GM21381 (cell line): ENCODE data around the gene ST6GALNAC6.
"Not testable (repeated sequence)": the region's sequence is repeated elsewhere in the genome, so short reads cannot be mapped to it uniquely, and the experiment has no call there.

Experiments used
- ATAC-seq: cut with Tn5 transposase; IDR thresholded peaks from one replicate; pipeline ENCODE4 v1.9.1; 2021; ENCODE audit warnings: mild to moderate bottlenecking, moderate library complexity; ENCODE audit not compliant: unreplicated experiment

The ST6GALNAC6 gene

GRCh38 chr9:127897193-127897692 lies 2.2 kb downstream of the ST6GALNAC6 start:
- no peak for ATAC-seq

- ATAC-seq, result no peak
Observed at GRCh38 chr9:127896395-127897192, 2.8 kb downstream of the ST6GALNAC6 start.

- no peak for ATAC-seq
Observed at GRCh38 chr9:127895811-127896210, 3.6 kb downstream of the ST6GALNAC6 start.

GRCh38 chr9:127893392-127893791 lies 6.0 kb downstream of the ST6GALNAC6 start:
- no peak for ATAC-seq

GRCh38 chr9:127892831-127893230 lies 6.6 kb downstream of the ST6GALNAC6 start:
- no peak for ATAC-seq

- ATAC-seq, result no peak
Observed at GRCh38 chr9:127890053-127890452, 9.3 kb downstream of the ST6GALNAC6 start.

GRCh38 chr9:127887792-127888191 lies 11.6 kb downstream of the ST6GALNAC6 start:
- no peak for ATAC-seq

- no peak for ATAC-seq
Observed at GRCh38 chr9:127886401-127886972, 12.9 kb downstream of the ST6GALNAC6 start.

GRCh38 chr9:127885508-127886281 lies 13.7 kb downstream of the ST6GALNAC6 start:
- ATAC-seq, result no peak

GRCh38 chr9:127884976-127885490 lies 14.4 kb downstream of the ST6GALNAC6 start:
- ATAC-seq, result no peak

- ATAC-seq, result no peak
Observed at GRCh38 chr9:127884427-127884911, 14.9 kb downstream of the ST6GALNAC6 start.

GRCh38 chr9:127883959-127884358 lies 15.4 kb downstream of the ST6GALNAC6 start:
- no peak for ATAC-seq

GRCh38 chr9:127881715-127882114 lies 17.7 kb downstream of the ST6GALNAC6 start:
- not testable (repeated sequence) for ATAC-seq

- ATAC-seq, result no peak
Observed at GRCh38 chr9:127880143-127880542, 19.3 kb downstream of the ST6GALNAC6 start.

GRCh38 chr9:127878652-127879390 lies 20.6 kb downstream of the ST6GALNAC6 start:
- no peak for ATAC-seq

- ATAC-seq, result no peak
Observed at GRCh38 chr9:127878001-127878651, 21.3 kb downstream of the ST6GALNAC6 start.

- ATAC-seq, result no peak
Observed at GRCh38 chr9:127877566-127877998, 21.8 kb downstream of the ST6GALNAC6 start, which contains the start of gene AK1. TSS of gene AK1 (minus strand) at chr9:127877675. CDS start at chr9:127874617, 3,058 bp downstream.

- ATAC-seq, result no peak
Observed at GRCh38 chr9:127876764-127877562, 22.4 kb downstream of the ST6GALNAC6 start.
